ENCODE data around the gene KLF12.

- TF ChIP-seq EZH2 (IDR thresholded peaks at IDR 0.05; ENCODE audit: insufficient read depth, poor library complexity, severe bottlenecking) (no peak), EZH2phosphoT487 (IDR thresholded peaks at IDR 0.05; ENCODE audit: insufficient read depth, low read depth) (no peak)
These were observed 5.9 kb downstream of the KLF12 start for GRCh38 chr13:74128156-74128767.
